HG03575 (cell line): ENCODE measurements around the gene TMCO4.

Experiments
- ATAC-seq: cut with Tn5 transposase; IDR thresholded peaks from one replicate; pipeline ENCODE4 v1.9.1; 2021; ENCODE audit not compliant: unreplicated experiment, insufficient number of reproducible peaks, low FRiP score; ENCODE audit errors: extremely low read depth

TMCO4 gene

DNA sequence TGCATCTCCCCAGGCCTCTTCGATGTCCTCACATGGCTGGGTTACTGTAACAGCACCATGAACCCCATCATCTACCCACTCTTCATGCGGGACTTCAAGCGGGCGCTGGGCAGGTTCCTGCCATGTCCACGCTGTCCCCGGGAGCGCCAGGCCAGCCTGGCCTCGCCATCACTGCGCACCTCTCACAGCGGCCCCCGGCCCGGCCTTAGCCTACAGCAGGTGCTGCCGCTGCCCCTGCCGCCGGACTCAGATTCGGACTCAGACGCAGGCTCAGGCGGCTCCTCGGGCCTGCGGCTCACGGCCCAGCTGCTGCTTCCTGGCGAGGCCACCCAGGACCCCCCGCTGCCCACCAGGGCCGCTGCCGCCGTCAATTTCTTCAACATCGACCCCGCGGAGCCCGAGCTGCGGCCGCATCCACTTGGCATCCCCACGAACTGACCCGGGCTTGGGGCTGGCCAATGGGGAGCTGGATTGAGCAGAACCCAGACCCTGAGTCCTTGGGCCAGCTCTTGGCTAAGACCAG lies 120.7 kb downstream of the TMCO4 start:
- ATAC-seq: no peak

DNA sequence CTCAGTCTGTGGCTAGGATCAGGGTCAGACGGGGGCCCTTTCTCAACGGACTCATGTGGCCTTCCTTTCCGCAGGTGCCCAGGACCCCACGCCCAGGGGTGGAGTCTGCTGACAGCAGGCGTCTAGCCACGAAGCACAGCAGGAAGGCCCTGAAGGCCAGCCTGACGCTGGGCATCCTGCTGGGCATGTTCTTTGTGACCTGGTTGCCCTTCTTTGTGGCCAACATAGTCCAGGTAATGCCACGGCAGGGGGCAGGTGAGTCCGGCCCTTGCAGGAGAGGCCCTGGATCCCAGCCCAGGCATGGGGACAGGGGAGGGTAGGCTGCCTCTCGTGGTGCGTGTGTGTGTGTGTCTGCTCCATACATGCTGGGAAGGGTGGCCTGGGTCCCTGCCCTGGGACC lies 121.2 kb downstream of the TMCO4 start:
- ATAC-seq: no peak

DNA sequence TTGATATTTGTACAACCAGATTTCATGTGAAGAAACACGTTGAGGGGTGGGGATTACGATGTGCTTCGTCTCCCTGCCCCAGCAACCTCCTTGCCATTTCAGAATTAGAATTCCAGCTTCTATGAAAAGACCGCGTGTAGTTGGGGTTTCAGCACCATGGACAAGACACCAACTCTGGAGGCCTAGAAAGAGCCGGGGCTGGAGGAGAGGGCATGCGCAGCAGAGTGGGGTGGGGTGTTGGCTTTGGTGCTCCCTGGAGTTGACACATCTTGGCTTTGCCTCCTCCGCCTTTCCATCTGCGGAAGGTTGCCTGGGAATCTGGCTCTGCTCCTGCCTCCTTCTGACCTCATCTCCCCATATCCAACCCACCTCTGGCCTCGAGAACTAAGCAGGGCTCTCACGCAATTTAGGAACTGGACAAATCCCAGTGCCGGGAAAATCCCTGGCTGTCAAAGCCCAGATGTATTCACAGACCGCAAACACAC lies 123.2 kb downstream of the TMCO4 start:
- ATAC-seq: no peak

DNA sequence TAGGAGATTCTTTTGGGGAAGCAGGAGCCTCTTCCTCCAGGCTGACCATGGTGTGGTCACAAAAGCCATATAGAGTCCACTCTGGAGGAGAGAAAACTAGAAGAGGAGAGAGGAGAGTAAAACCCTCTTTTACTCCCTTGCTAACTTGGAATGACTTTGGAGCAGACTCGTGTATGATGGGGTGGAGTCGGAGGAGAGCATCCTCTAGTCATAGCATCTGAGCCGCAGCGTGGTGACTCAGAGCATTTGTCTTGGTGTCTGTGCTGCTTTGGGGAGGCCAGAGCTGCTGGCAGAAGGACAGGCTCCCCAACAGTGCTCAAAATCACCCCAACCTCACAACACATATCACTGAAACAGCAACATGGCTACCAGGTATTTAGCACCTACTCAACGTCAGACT lies 123.9 kb downstream of the TMCO4 start:
- no peak for ATAC-seq

DNA sequence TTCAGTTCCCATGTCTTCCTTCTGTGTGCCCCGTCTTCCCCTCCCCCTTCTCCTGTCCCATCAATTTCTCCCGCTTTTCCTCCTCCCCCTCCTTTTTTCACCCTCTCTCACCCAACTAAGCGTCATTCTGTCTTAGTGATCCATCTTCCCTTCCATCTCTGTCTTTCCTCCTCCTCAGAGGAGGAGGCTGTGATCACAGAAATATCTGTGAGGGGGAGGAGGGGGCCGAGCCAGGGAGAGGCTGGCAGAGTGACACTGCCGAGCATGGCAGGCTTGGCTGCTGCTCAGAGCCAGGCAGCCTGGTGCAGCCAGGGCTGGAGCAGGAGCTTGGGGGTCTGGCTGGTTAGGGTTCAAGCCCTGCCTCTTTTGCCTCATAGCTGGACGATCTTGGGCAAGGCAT lies 127.5 kb downstream of the TMCO4 start:
- no peak for ATAC-seq

DNA sequence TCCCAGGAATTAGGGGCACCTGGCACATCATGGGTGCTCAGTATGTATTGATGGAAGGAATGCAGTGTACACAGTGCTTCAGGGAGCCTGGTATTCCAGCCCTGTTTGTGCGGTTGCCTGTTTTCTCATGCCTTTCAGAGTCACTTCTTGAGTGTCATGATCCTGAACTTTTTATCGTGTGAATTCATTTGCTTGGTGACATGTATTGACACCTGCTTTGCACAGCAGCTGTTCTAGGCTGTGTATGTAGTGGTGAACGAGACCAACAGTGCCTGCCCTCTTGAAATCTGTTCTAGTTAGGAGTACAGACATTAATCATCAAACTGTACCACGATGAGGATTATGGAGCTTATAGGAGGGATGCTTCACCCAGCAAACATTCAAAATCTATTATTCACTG lies 128.9 kb downstream of the TMCO4 start:
- no peak for ATAC-seq

DNA sequence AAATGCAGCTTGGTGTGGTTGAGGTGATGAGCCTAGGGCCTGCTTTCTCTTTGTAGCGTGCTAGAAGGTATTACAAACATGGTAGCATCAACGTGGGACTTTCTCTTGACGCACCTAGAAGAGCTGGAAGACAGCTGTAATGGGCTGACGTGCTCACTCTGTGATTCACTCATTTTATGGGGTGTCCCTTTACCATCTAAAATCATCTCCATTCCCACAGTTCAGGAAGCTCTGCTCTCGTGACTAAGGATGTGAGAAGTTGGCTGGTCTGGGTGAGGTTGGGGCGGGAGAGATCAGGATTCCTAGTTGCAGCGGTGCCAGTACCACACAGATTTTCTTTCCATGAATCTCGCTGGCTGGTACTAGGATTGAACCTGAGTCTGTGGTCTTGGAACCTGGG lies 130.8 kb downstream of the TMCO4 start:
- ATAC-seq: no peak

DNA sequence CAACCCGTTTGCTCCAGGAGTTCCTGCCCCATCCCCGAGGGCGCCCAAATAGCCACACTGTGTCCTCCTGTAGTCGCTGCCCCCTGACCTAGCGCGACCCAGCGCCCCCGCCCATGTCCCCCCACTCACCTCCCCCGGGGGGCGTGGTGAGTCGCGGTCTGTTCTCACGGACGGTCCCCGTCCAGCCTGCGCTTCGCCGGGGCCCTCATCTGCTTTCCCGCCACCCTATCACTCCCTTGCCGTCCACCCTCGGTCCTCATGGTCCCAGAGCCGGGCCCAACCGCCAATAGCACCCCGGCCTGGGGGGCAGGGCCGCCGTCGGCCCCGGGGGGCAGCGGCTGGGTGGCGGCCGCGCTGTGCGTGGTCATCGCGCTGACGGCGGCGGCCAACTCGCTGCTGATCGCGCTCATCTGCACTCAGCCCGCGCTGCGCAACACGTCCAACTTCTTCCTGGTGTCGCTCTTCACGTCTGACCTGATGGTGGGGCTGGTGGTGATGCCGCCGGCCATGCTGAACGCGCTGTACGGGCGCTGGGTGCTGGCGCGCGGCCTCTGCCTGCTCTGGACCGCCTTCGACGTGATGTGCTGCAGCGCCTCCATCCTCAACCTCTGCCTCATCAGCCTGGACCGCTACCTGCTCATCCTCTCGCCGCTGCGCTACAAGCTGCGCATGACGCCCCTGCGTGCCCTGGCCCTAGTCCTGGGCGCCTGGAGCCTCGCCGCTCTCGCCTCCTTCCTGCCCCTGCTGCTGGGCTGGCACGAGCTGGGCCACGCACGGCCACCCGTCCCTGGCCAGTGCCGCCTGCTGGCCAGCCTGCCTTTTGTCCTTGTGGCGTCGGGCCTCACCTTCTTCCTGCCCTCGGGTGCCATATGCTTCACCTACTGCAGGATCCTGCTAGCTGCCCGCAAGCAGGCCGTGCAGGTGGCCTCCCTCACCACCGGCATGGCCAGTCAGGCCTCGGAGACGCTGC lies 133.9 kb downstream of the TMCO4 start:
- ATAC-seq: no peak

DNA sequence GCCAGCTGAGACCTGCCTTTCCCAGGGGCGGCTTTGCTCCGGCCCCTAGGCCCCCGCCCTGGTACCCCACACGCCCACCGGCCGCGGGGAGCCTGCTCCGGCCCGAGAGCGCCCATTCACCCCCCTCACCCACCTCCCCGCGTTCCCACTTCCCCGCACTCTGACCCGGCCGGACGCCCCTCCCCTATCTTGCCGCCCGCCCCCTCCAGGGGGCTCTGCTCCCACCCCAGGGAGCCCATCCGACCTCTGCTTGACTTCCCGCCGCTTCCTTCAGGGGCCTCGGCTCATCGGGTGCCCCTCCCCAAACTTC lies 134.6 kb downstream of the TMCO4 start:
- ATAC-seq: no peak

DNA sequence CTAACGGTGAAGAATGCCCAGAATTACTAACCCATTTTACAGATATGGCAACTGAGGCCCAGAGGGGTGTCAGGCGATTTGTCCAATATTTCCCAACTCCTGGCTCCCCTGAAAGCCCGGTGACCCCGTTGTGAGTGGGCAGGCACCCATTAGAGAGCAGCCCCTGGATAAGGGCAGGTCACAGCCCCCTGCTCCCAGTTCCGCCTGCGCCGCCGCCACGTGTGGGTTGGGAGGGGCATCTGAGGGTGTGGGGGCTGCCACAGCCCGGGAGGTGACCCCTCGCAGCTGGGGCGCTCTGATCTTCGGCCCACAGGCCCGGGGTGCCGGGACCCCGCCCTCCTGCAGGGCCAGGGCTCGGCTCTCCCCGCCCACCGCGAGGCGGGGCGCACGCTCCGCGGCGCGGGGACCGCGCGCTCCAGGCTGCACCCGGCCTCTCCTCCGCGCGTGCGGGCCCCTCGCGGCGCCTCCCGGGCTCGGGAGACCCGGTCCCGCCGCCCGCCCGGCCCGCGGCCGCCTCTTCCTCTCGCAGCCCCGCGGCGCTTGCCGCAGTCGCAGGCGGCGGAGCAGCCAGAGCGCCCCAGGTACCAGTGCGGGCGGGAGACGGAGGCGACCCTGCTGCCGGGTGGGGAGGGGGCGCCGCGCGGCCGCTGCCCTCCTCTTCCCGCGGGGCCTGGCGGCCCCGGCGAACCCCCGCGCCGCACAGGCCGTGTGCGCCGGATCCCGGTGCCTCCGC lies 135.1 kb downstream of the TMCO4 start, which contains the start of gene HTR6:
Gene HTR6 (plus strand): TSS at position 423 of the 733 bp plus-strand sequence. CDS start 879 bp downstream, outside the sequence.
- no peak for ATAC-seq

DNA sequence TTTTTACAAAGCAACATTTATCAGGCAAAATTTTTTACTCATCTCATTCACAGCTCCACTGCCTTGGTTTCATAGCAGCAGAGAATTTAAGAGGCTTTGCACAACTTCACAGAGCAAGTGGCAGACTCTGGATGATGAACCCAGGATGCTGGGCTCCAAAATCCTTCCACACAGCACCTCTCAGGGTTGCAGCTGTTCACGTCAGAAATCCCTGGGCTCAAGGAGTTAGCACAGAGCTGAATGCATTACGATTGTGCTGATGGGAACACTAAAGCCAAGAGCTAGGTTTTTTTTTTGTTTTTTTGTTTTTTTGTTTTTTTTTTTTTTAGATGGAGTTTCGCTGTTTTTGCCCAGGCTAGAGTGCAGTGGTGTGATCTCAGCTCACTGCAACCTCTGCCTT lies 137.4 kb downstream of the TMCO4 start:
- no peak for ATAC-seq

DNA sequence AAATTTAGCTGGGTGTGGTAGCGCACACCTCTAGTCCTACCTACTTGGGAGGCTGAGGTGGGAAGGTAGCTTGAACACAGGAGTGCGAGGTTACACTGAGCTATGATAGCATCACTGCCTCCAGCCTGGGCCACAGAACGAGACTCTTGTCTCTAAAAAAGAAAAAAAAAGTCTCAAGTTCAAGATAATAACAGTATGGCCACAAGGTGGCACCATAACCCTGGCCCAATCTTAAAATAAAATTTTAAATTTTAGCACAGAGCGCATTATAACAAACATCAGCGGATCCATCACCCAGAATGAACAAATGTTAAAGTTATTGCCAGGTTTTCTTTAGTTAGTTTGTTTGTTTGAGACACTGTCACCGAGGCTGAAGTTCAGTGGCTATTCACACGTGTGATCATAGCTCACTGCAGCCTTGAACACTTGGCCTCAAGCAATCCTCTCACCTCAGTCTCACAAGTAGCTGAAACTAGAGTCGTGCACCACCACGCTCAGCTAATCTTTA lies 137.9 kb downstream of the TMCO4 start:
- ATAC-seq: no peak

DNA sequence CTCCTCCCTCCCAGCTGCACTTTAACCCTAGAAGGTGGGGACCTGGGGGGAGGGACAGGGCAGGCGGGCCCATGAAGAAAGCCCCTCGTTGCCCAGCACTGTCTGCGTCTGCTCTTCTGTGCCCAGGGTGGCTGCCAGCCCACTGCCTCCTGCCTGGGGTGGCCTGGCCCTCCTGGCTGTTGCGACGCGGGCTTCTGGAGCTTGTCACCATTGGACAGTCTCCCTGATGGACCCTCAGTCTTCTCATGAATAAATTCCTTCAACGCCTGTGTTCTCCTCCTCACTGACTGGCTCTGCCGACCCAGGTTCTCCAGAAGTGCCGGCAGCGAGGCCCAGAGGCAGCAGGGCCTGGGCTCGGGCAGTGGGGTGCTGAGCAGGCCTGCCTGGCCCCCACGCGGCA lies 141.5 kb downstream of the TMCO4 start:
- no peak for ATAC-seq

DNA sequence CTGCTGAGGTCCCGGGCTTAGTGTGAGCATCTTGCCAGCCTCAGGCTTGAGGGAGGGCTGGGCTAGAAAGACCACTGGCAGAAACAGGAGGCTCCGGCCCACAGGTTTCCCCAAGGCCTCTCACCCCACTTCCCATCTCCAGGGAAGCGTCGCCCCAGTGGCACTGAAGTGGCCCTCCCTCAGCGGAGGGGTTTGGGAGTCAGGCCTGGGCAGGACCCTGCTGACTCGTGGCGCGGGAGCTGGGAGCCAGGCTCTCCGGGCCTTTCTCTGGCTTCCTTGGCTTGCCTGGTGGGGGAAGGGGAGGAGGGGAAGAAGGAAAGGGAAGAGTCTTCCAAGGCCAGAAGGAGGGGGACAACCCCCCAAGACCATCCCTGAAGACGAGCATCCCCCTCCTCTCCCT lies 142.2 kb downstream of the TMCO4 start:
- no peak for ATAC-seq

DNA sequence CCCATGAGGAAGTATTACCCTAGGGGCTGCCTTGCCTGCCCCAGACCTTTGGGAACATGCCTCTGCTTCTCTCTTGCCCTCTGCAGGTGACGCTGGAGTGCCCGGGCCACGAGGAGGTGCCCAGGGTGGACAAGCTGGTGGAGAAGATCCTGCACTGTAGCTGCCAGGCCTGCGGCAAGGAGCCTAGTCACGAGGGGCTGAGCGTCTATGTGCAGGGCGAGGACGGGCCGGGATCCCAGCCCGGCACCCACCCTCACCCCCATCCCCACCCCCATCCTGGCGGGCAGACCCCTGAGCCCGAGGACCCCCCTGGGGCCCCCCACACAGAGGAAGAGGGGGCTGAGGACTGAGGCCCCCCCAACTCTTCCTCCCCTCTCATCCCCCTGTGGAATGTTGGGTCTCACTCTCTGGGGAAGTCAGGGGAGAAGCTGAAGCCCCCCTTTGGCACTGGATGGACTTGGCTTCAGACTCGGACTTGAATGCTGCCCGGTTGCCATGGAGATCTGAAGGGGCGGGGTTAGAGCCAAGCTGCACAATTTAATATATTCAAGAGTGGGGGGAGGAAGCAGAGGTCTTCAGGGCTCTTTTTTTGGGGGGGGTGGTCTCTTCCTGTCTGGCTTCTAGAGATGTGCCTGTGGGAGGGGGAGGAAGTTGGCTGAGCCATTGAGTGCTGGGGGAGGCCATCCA lies 142.8 kb downstream of the TMCO4 start:
- ATAC-seq: no peak

DNA sequence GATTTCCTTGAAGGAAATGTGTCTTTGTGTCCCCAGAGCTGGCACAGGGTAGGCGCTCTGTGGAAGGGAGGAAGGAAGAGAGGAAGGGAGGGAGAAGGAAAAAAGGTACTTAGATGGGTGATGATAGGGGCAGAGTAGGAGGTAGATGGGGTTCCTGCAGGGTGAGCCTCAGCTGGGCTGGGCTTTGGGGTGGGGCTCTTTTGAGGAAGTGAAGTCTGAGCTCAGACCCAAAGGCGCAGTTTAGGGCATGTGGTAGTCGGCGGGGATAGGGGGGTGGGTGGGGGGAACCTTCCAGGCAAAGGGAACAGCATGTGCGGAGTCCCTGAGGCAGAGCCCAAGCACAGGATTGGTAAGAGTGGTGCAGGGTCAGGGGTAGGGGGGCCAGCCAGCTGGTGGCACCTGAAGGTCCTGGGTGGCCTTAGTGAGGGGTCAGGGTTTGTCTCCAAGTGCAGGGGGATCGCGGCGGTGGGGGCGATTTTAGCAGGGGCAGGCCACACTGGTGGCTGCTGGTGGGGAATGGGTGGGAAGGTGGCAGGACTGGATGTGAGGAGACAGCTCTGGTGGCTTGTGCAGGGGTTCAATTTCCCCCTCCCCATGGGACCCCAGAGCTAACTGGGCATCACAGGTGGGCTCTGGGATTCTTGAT lies 143.5 kb downstream of the TMCO4 start:
- no peak for ATAC-seq

DNA sequence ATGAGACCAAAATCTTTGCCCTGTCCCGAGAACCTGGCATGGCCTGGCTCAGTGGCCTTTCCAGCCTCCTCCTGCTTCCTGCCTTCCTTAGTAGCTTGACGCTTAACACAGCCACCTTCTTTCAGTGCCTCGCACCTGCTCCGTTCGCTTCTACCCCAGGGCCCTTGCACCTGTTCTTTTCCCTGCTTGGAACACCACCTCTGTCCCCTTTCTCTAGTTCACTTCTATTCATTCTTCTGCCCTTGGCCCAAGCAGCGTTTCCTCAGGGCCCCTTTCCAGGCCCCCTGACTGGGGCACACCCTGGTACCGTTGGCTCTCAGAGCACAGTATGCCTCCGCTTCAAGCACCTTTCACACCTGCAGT lies 144.0 kb downstream of the TMCO4 start:
- no peak for ATAC-seq

DNA sequence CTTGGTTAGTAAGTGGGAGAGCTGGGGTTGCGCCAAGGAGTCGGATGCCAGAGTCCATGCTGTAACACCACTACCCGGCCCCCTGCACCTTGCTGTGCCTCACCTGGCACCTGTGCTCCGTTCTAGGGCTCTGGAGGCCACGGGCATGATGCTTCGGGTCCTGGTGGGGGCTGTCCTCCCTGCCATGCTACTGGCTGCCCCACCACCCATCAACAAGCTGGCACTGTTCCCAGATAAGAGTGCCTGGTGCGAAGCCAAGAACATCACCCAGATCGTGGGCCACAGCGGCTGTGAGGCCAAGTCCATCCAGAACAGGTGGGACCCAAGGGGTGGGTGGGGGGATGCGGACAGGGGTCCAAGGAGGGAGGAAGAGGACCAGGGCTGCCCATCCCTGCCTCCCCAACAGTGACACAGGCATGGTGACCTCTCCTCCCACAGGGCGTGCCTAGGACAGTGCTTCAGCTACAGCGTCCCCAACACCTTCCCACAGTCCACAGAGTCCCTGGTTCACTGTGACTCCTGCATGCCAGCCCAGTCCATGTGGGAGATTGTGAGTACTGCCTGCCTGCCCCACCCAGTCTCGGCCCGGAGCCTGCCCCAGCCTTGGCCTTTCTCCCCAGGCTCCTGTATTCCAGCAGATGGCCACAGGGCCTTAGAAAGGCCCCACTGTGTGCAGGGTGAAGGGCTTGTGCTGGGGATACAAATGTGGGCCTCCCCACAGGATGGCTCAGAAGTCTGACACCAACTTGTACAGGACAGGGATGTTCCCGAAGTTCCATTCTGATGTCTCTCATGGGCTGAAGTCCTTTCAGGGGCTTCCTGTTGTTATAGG lies 144.6 kb downstream of the TMCO4 start:
- no peak for ATAC-seq
